GM23338 (cell line): Measurements from ENCODE around the gene C1orf87. TPM values are rescaled to one million over a fixed set of nuclear protein-coding genes. Genes with fewer than 3 reads are reported as not detected.

Experiments
- ATAC-seq: fragments of 200-7000 bp; cut with Tn5 transposase; 3 replicates; pipeline ENCODE4 v1.9.1; 2020
- DNase-seq: peaks from one replicate; pipeline ENCODE4 v3.0.0-alpha.2; 2015; ENCODE audit warnings: low spot score
- H2AFZ ChIP-seq: fragments of 200-600 bp; sonication (generic); 2 replicates; pipeline ENCODE4 v1.8.0; 2016; ENCODE audit warnings: antibody characterized with exemption, mild to moderate bottlenecking, moderate library complexity
- H3F3A ChIP-seq: fragments of 200-600 bp; sonication (generic); replicated peaks from 2 replicates; pipeline ENCODE4 v1.8.0; 2017; ENCODE audit warnings: antibody characterized with exemption, mixed run types, low read depth
- H3K27ac ChIP-seq: fragments of 200-600 bp; sonication (generic); 2 replicates; pipeline ENCODE4 v1.6.1; 2016; ENCODE audit warnings: low read depth
- H3K27me3 ChIP-seq: fragments of 200-600 bp; sonication (generic); 2 replicates; pipeline ENCODE4 v1.8.0; 2016; ENCODE audit warnings: mild to moderate bottlenecking, mixed run types, moderate library complexity; ENCODE audit not compliant: insufficient read depth
- H3K36me3 ChIP-seq: fragments of 200-600 bp; sonication (generic); 2 replicates; pipeline ENCODE4 v1.8.0; 2016; ENCODE audit warnings: mild to moderate bottlenecking; ENCODE audit not compliant: insufficient read depth
- H3K4me1 ChIP-seq: fragments of 200-600 bp; sonication (generic); 2 replicates; pipeline ENCODE4 v1.8.0; 2016; ENCODE audit warnings: mild to moderate bottlenecking, moderate library complexity; ENCODE audit not compliant: insufficient read depth
- H3K4me2 ChIP-seq: fragments of 200-600 bp; sonication (generic); 2 replicates; pipeline ENCODE4 v1.7.1; 2017; ENCODE audit warnings: mixed run types
- H3K4me3 ChIP-seq: fragments of 200-600 bp; sonication (generic); 2 replicates; pipeline ENCODE4 v1.6.1; 2016; ENCODE audit warnings: mixed run types
- H3K79me2 ChIP-seq: fragments of 200-600 bp; sonication (generic); replicated peaks from 2 replicates; pipeline ENCODE4 v1.8.0; 2017; ENCODE audit warnings: mild to moderate bottlenecking; ENCODE audit not compliant: insufficient read depth
- H3K9me2 ChIP-seq: fragments of 200-600 bp; sonication (generic); 2 replicates; pipeline ENCODE4 v1.8.0; 2017; ENCODE audit not compliant: insufficient read depth
- H4K20me1 ChIP-seq: fragments of 200-600 bp; sonication (generic); replicated peaks from 2 replicates; pipeline ENCODE4 v1.8.0; 2017; ENCODE audit warnings: mild to moderate bottlenecking; ENCODE audit not compliant: insufficient read depth
- H3K27ac Mint-ChIP-seq: 2 replicates; pipeline ENCODE4 v1.8.0; 2020; ENCODE audit warnings: inconsistent platforms, mild to moderate bottlenecking, moderate library complexity, mixed read lengths
- H3K27me3 Mint-ChIP-seq: 3 replicates; pipeline ENCODE4 v1.8.0; 2022; ENCODE audit warnings: low read depth, mild to moderate bottlenecking, moderate library complexity, mixed read lengths, inconsistent platforms; ENCODE audit not compliant: insufficient read depth, poor library complexity
- H3K36me3 Mint-ChIP-seq: 3 replicates; pipeline ENCODE4 v1.8.0; 2021; ENCODE audit warnings: low read depth, mild to moderate bottlenecking, inconsistent platforms, moderate library complexity, mixed read lengths
- H3K4me1 Mint-ChIP-seq: 3 replicates; pipeline ENCODE4 v1.8.0; 2020; ENCODE audit warnings: mild to moderate bottlenecking, inconsistent platforms, mixed read lengths
- H3K4me3 Mint-ChIP-seq: 3 replicates; pipeline ENCODE4 v1.8.0; 2021; ENCODE audit warnings: moderate library complexity, mild to moderate bottlenecking, inconsistent platforms, mixed read lengths
- H3K9me3 Mint-ChIP-seq: 3 replicates; pipeline ENCODE4 v1.8.0; 2020; ENCODE audit warnings: moderate library complexity, mild to moderate bottlenecking, inconsistent platforms, mixed read lengths
- CREB1 ChIP-seq: fragments of 250-450 bp; sonication (Bioruptor Pico); IDR thresholded peaks from 2 replicates; pipeline ENCODE4 v1.5.0; 2020; ENCODE audit warnings: low read depth, mild to moderate bottlenecking, moderate library complexity
- EZH2 ChIP-seq: fragments of 200-600 bp; sonication (generic); IDR thresholded peaks from one replicate; pipeline ENCODE4 v1.8.0; 2017; ENCODE audit warnings: antibody characterized with exemption, mild to moderate bottlenecking, low read depth; ENCODE audit not compliant: unreplicated experiment
- STAT1 ChIP-seq: IDR thresholded peaks from one replicate; pipeline ENCODE4 v1.6.1; 2016; ENCODE audit warnings: antibody characterized with exemption; ENCODE audit not compliant: unreplicated experiment
- polyA plus RNA-seq: library from polyadenylated mRNA; unstranded; fragments of >200 nt; fragmentation: Nextera tagmentation; extraction: Ambion mirVana; gene quantifications from 2 replicates; pipeline ENCODE4 v1.2.1, GENCODE V29; 2016
- total RNA-seq: library from RNA; depleted of rRNA; stranded (reverse); fragments of >200 nt; shearing (Covaris generic); gene quantifications from 2 replicates; pipeline ENCODE4 v1.2.3, GENCODE V29; 2014
- TF ChIP-seq, protein P1 (sequence below), 2 experiments: fragments of 200-600 bp in 1 of 2; sonication (generic) in 1 of 2; conservative IDR thresholded peaks; 2 replicates each; pipeline versions ENCODE4 v1.5.1 to v1.6.1; 2016 to 2017; ENCODE audit warnings: antibody characterized with exemption in 2 of 2, low read depth in 2 of 2, mild to moderate bottlenecking in 2 of 2, moderate library complexity in 1 of 2
- TF ChIP-seq, protein P2 (sequence below): IDR thresholded peaks from one replicate; pipeline ENCODE4 v1.6.1; 2018; ENCODE audit warnings: antibody characterized with exemption; ENCODE audit not compliant: unreplicated experiment
- TF ChIP-seq, protein P3 (sequence below): IDR thresholded peaks from 2 replicates; pipeline ENCODE4 v1.6.1; 2016; ENCODE audit warnings: antibody characterized with exemption
- TF ChIP-seq, protein P4 (sequence below): fragments of 250-450 bp; sonication (Bioruptor Pico); IDR thresholded peaks from 2 replicates; pipeline ENCODE4 v1.5.0; 2020; ENCODE audit warnings: mild to moderate bottlenecking, moderate library complexity

C1orf87 gene
- total and polyA plus RNA-seq, 2 experiments from 2014 or later, result 0.07 to 0.21 TPM

DNA sequence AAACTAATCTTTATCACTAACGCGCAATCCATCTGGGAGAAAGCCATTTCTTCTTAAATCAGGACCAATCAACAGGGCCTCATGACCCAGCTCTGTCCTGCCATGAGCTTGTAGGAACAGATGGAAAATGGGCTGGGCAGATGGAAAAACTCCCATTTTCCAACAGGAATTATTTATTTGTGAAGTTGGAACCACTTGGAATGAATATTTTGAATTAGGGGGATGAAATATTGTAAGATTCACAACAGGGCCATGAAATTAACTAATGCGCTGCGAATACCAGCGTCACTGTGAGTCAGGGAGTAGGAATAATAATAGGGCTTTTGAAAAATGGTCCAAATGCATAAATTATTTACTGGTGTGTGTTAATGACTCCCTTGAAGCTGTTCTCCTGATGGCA lies 93.9 kb downstream of the C1orf87 start:
- Mint-ChIP-seq H3K9me3 (no peaks in the 10 kb centered on the region), H3K27me3 (no peaks in the 10 kb centered on the region), H3K36me3 (no peaks in the 10 kb centered on the region), H3K27ac (no peak overlapping the region), H3K4me1 (no peaks in the 10 kb centered on the region), H3K4me3 (no peak overlapping the region)
- Histone ChIP-seq H3F3A (no peaks in the 10 kb centered on the region), H3K4me1 (no peaks in the 10 kb centered on the region), H3K27me3 (peaks cover 3% of the 10 kb centered on the region; the same call in 1 of the 2 replicates), H2AFZ (no peak overlapping the region), H3K36me3 (no peaks in the 10 kb centered on the region), H3K4me2 (no peak overlapping the region), H3K79me2 (no peaks in the 10 kb centered on the region), H3K27ac (no peak overlapping the region), H3K9me2 (peaks cover 13% of the 10 kb centered on the region), H4K20me1 (no peaks in the 10 kb centered on the region), H3K4me3 (no peak overlapping the region)
- no peak for ATAC-seq
- TF ChIP-seq, protein P1, sequence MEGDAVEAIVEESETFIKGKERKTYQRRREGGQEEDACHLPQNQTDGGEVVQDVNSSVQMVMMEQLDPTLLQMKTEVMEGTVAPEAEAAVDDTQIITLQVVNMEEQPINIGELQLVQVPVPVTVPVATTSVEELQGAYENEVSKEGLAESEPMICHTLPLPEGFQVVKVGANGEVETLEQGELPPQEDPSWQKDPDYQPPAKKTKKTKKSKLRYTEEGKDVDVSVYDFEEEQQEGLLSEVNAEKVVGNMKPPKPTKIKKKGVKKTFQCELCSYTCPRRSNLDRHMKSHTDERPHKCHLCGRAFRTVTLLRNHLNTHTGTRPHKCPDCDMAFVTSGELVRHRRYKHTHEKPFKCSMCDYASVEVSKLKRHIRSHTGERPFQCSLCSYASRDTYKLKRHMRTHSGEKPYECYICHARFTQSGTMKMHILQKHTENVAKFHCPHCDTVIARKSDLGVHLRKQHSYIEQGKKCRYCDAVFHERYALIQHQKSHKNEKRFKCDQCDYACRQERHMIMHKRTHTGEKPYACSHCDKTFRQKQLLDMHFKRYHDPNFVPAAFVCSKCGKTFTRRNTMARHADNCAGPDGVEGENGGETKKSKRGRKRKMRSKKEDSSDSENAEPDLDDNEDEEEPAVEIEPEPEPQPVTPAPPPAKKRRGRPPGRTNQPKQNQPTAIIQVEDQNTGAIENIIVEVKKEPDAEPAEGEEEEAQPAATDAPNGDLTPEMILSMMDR (conservative IDR thresholded peaks at IDR 0.05; ENCODE audit: low read depth in 2 of 2), result no peak
- TF ChIP-seq, protein P2, sequence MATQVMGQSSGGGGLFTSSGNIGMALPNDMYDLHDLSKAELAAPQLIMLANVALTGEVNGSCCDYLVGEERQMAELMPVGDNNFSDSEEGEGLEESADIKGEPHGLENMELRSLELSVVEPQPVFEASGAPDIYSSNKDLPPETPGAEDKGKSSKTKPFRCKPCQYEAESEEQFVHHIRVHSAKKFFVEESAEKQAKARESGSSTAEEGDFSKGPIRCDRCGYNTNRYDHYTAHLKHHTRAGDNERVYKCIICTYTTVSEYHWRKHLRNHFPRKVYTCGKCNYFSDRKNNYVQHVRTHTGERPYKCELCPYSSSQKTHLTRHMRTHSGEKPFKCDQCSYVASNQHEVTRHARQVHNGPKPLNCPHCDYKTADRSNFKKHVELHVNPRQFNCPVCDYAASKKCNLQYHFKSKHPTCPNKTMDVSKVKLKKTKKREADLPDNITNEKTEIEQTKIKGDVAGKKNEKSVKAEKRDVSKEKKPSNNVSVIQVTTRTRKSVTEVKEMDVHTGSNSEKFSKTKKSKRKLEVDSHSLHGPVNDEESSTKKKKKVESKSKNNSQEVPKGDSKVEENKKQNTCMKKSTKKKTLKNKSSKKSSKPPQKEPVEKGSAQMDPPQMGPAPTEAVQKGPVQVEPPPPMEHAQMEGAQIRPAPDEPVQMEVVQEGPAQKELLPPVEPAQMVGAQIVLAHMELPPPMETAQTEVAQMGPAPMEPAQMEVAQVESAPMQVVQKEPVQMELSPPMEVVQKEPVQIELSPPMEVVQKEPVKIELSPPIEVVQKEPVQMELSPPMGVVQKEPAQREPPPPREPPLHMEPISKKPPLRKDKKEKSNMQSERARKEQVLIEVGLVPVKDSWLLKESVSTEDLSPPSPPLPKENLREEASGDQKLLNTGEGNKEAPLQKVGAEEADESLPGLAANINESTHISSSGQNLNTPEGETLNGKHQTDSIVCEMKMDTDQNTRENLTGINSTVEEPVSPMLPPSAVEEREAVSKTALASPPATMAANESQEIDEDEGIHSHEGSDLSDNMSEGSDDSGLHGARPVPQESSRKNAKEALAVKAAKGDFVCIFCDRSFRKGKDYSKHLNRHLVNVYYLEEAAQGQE, result no peak
- TF ChIP-seq CREB1 (CRISPR knock-in tag), result no peak
- no peak for TF ChIP-seq EZH2
- DNase-seq, result no peak

DNA sequence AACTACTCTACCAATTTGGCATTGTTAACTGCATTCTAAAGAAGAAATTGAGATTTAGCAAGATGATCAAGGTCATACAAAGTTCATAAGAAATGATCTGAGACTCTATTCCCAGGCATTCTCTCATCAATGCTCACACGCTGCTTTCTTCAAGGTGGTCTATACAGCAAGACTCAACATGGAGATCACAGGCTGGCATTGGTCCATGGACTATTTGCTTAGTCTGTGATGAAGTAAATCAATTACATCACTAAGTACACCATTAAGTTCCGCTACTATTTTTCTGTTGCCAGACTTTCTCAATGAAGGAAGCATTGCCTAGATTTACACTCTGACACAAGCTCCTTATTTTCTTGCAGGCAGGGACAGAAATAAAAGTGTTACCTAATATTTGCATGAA lies 95.1 kb downstream of the C1orf87 start:
- no peaks in the 10 kb centered on the region for H3K36me3 ChIP-seq
- Mint-ChIP-seq H3K27ac (no peak overlapping the region), H3K27me3 (no peaks in the 10 kb centered on the region), H3K4me1 (no peaks in the 10 kb centered on the region), H3K9me3 (no peaks in the 10 kb centered on the region), H3K4me3 (no peak overlapping the region), H3K36me3 (no peaks in the 10 kb centered on the region)
- H3K4me1 ChIP-seq, result no peaks in the 10 kb centered on the region
- H3K27me3 ChIP-seq, result peaks cover 3% of the 10 kb centered on the region; the same call in 1 of the 2 replicates
- no peak overlapping the region for H3K27ac ChIP-seq
- no peak overlapping the region for H2AFZ ChIP-seq
- no peak for DNase-seq
- H3K4me2 ChIP-seq, result no peak overlapping the region
- peaks cover 1% of the 10 kb centered on the region; the same call in 1 of the 2 replicates for H3K9me2 ChIP-seq
- no peaks in the 10 kb centered on the region for H3F3A ChIP-seq
- no peaks in the 10 kb centered on the region for H3K79me2 ChIP-seq
- no peak overlapping the region for H3K4me3 ChIP-seq
- no peak for ATAC-seq
- no peaks in the 10 kb centered on the region for H4K20me1 ChIP-seq
- TF ChIP-seq, protein P3, sequence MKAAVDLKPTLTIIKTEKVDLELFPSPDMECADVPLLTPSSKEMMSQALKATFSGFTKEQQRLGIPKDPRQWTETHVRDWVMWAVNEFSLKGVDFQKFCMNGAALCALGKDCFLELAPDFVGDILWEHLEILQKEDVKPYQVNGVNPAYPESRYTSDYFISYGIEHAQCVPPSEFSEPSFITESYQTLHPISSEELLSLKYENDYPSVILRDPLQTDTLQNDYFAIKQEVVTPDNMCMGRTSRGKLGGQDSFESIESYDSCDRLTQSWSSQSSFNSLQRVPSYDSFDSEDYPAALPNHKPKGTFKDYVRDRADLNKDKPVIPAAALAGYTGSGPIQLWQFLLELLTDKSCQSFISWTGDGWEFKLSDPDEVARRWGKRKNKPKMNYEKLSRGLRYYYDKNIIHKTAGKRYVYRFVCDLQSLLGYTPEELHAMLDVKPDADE, result no peak
- TF ChIP-seq STAT1, result no peak
- TF ChIP-seq, protein P4, sequence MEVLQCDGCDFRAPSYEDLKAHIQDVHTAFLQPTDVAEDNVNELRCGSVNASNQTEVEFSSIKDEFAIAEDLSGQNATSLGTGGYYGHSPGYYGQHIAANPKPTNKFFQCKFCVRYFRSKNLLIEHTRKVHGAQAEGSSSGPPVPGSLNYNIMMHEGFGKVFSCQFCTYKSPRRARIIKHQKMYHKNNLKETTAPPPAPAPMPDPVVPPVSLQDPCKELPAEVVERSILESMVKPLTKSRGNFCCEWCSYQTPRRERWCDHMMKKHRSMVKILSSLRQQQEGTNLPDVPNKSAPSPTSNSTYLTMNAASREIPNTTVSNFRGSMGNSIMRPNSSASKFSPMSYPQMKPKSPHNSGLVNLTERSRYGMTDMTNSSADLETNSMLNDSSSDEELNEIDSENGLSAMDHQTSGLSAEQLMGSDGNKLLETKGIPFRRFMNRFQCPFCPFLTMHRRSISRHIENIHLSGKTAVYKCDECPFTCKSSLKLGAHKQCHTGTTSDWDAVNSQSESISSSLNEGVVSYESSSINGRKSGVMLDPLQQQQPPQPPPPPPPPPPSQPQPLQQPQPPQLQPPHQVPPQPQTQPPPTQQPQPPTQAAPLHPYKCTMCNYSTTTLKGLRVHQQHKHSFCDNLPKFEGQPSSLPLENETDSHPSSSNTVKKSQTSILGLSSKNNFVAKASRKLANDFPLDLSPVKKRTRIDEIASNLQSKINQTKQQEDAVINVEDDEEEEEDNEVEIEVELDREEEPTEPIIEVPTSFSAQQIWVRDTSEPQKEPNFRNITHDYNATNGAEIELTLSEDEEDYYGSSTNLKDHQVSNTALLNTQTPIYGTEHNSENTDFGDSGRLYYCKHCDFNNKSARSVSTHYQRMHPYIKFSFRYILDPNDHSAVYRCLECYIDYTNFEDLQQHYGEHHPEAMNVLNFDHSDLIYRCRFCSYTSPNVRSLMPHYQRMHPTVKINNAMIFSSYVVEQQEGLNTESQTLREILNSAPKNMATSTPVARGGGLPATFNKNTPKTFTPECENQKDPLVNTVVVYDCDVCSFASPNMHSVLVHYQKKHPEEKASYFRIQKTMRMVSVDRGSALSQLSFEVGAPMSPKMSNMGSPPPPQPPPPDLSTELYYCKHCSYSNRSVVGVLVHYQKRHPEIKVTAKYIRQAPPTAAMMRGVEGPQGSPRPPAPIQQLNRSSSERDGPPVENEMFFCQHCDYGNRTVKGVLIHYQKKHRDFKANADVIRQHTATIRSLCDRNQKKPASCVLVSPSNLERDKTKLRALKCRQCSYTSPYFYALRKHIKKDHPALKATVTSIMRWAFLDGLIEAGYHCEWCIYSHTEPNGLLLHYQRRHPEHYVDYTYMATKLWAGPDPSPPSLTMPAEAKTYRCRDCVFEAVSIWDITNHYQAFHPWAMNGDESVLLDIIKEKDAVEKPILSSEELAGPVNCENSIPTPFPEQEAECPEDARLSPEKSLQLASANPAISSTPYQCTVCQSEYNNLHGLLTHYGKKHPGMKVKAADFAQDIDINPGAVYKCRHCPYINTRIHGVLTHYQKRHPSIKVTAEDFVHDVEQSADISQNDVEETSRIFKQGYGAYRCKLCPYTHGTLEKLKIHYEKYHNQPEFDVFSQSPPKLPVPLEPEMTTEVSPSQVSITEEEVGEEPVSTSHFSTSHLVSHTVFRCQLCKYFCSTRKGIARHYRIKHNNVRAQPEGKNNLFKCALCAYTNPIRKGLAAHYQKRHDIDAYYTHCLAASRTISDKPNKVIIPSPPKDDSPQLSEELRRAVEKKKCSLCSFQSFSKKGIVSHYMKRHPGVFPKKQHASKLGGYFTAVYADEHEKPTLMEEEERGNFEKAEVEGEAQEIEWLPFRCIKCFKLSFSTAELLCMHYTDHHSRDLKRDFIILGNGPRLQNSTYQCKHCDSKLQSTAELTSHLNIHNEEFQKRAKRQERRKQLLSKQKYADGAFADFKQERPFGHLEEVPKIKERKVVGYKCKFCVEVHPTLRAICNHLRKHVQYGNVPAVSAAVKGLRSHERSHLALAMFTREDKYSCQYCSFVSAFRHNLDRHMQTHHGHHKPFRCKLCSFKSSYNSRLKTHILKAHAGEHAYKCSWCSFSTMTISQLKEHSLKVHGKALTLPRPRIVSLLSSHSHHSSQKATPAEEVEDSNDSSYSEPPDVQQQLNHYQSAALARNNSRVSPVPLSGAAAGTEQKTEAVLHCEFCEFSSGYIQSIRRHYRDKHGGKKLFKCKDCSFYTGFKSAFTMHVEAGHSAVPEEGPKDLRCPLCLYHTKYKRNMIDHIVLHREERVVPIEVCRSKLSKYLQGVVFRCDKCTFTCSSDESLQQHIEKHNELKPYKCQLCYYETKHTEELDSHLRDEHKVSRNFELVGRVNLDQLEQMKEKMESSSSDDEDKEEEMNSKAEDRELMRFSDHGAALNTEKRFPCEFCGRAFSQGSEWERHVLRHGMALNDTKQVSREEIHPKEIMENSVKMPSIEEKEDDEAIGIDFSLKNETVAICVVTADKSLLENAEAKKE, result no peak
